HG03442 (cell line): Measurements from ENCODE around the gene CTIF.

Experiments
- ATAC-seq: cut with Tn5 transposase; IDR thresholded peaks from one replicate; pipeline ENCODE4 v1.9.1; 2021; ENCODE audit warnings: mild to moderate bottlenecking, moderate library complexity; ENCODE audit not compliant: unreplicated experiment

CTIF gene

DNA sequence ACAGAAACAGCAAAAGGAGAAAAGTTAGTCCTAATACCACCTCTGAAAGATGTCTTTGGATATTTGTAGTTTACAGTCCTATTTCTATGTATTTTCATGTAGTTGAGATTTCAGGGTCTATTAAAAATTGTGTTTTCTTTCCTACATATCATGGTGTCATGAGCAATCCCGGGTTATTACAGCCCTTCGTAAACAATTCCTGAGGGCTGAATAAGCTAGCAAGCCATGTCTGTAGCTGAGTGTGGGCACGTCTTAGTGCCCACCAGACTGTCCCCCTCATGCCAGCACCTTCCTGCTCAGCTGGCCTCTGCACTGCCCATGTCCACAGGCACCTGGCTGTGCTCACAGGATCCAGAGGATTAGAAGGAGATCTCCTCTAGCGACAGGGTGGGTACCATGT, 60.6 kb downstream of the CTIF start:
- no peak for ATAC-seq

DNA sequence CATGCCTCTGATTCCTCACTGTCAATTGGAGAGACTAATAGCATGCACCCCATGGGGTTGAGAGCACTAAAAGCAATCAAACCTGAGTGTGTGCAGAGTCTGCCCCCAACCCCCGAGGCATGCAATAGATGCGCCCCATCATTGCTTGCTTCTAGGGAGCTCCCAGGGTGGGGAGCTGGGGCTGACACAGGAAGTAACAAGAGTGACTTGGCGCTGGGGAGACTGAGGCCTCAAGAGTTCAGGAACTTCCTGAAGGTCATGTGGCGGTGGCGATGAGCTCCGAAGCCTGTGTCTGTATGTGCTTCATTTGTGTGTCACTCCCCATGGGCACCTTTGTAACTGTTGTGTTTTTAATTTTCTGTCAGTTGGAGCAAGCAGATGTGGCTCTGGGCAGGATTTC, 61.2 kb downstream of the CTIF start:
- no peak for ATAC-seq

- ATAC-seq: no peak
Observed at GRCh38 chr18:48600456-48601090, 61.7 kb downstream of the CTIF start.

DNA sequence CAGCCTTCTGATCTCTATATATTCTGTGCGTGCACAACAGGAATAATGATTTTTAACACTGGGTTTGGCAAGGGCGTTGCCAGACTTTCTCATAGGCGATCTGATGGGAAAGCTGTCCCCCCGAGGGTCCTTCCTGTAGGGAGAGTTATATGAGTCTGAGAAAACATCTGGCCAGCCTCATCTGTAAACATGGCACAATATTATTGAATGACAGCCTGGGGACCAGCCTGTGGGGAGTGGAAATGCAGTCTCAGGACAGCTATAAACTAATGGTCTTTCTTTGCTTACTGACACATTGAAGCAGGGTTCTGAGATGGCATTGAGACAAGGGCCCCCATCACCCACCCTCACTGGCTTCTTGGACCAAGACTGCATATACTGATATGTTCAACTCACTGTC, 62.5 kb downstream of the CTIF start:
- no peak for ATAC-seq

- no peak for ATAC-seq
Observed at GRCh38 chr18:48602759-48603390, 64.0 kb downstream of the CTIF start.

DNA sequence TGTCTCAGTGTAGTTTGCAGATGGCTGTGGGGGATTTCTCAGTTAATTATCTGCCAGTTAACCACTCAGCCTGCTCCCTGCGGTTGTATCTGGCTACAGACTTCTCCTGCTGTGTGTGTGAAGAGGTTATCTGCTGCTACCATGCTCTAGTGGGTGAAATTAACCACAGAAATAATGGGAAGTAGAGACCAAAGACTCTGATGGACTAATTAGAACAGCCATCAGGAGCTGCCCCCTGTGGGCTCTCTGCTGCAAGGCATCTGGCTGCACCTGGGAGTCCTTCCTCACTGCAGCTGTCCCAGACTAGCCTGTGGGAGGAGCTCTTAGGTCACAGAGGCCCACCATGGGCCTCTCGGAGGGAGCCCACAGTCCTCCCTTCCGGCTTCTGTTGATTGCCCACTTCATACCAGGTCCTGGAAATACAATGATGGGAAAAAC, 66.6 kb downstream of the CTIF start:
- ATAC-seq: no peak

DNA sequence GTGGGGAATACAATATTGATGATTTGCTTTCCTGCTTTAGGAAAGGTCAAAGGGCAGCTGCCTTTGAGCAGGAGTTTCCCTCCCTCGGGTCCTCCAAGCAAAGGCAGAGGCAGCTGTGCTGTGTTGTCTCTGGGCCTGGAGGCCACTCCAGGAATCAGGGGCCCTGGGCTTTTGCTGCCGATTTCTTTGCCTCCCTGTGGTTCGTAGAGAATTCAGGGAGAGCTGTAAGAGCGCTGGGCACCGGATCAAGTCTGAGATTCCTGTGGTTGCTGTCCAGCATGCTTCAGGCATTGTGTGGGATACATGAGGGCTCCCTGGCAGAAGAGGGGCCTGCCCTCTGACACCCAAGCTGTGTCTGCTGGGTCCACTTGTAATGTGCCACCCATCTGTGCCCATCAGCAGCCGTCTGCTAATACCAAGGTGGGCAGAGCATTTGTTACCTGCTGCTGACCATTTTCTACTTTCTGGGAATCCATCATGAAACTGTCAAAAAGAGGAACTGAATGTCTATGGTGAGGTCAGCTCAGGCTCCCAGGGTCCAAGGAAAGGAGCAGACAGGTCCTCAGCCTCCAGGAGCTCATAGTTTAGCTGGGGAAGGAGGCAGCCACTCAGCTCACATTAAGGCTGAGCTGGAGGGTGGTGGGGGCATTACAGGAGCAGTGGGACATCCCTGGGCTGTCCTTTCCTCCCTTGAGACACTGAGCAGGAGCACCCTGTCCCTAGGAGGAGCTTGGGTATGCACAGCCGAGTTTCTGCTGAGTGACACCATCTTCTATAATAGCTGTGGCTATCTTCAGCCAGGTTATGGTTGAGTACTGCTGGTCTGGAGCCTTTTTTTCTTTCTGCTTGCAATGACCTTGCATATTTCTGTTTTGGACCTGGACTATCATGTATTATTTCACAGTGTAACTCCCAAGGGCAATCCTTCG, 68.5 kb downstream of the CTIF start:
- ATAC-seq: no peak

GRCh38 chr18:48608581-48608980, 69.8 kb downstream of the CTIF start:
- no peak for ATAC-seq

GRCh38 chr18:48609114-48609513, 70.3 kb downstream of the CTIF start:
- no peak for ATAC-seq

- no peak for ATAC-seq
Observed at GRCh38 chr18:48609820-48610815, 71.3 kb downstream of the CTIF start.

- no peak for ATAC-seq
Observed at GRCh38 chr18:48611203-48611602, 72.4 kb downstream of the CTIF start.

GRCh38 chr18:48611785-48612480, 73.1 kb downstream of the CTIF start:
- ATAC-seq: no peak

DNA sequence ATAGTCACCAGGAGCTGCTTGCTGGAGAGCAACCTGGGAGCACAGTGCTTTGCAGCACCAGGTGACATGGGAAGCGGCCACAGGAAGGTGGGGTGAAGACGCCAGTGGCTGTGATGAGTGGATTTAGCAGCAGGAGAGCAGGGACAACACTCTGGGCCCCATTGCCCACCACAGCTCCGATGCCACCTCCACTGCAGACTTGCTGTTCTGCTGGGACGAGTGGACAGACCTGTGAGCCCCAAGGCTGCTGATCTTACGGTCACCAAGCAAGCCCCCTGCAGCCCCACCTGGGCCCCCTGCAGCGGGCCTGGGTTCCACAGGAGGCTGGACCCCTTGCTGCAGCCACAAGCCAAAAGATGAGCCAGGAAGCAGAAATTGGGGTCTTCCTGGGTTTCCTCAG, 73.7 kb downstream of the CTIF start:
- ATAC-seq: no peak

DNA sequence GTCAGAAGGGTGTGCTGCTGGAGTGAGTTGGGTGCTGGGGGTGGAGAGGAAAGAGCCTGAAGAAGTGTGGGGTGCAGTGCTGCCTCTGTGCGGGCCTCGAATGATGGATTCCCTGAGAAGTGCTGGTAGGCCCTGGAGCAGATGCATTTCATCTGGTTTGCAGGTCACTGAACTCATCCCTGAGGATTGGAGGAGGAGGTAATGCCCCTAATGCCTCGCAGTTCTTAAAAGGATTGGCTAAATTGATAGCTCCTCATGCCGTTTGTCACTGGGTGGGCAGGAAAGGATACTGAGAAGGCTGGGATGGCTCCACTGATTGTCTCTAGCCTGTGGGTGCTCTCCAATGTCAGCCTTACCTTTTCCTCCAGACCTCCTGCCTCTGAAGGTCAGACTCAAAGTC, 74.1 kb downstream of the CTIF start:
- ATAC-seq: no peak

DNA sequence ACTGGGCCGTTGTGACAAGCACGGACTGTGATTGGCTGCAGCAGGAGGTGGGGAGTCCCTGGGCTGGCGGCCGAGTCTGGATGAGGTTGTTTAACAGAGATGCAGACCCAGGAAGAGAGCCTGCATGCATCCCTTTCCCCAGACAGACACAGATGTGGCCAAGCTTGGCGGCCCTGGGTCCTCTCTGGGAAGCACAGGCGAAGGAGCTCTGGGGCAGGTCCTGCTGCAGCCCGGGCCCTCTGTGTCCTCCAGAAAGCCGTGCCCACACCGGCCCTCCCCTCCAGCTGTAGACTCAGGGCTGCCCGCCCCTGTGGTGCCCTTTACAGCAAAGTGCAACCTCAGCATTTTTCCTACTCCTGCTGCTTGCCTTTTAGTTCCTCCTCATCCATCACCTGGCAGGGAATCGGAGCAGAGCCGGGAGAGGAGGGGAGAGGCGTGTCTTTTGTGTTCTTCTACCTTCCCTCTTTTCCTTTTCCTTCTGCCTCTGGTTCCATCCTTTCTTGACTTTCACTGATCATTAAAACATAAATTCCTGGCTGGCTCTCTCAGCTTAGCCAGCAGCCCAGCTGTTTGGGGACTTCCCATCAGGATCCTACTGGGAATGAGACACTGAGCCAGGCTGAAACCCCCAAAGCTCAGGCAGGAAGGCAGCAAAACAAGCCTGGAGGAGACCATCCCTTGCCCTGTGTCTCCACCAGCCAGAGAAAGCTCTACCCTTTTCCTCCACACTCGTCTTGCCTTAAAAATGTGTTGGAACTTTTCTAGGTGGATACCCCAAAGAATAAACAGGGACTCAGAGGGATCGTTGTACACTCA, 75.0 kb downstream of the CTIF start:
- no peak for ATAC-seq

DNA sequence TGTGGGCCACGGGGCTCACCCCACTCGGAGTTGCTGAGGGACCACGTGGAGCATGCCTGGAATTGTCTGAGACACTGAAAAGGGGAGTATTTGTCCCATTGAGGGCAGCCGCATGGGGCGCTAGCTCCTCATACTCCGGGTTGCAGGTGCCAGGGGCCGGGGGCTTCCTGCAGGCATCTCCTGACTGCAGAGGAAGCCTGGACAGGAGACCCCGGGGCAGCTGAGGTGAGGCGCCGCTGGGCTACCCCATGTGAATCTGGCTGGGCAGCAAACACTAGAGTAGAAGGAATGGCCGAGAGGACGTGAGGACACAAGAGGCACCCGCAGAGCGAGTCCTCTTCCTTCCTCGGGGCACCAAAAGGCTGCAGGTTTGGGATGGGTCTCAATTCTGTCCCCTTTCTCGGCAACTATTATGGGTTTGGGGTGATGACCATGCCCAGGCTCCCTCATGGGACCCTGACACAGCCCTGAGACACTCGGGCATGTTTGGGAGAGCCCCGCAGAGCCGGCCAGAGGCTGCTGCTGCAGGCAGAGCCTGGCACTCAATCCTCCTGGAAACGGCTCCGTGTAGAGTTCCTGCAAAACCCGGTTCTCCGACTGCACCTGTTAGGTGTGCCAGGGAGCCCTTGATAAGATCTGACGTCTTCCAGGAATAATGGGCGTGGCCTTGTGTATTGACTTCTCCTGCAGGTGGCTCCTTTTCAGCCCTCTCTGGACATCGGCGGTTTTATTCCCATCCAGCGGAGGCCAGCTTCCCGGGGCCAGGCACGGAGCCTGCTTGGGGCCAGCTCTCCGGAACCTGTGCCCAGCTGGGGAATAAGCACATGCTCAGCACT, 77.0 kb downstream of the CTIF start:
- ATAC-seq: no peak

- no peak for ATAC-seq
Observed at GRCh38 chr18:48616484-48617255, 77.8 kb downstream of the CTIF start.
